Peyer's patch (tissue), 4 donors: Measurements from ENCODE around the gene S100A7.

Experiments
- CTCF ChIP-seq, 6 experiments: fragments of 450-650 bp in 4 of 6; fragments of 200-600 bp in 2 of 6; sonication (generic) in 1 of 6; IDR thresholded peaks; one replicate each; pipeline ENCODE4 v1.5.1; 2017 to 2019; ENCODE audit warnings: antibody characterized with exemption in 6 of 6, mild to moderate bottlenecking in 3 of 6, moderate library complexity in 1 of 6
- POLR2A ChIP-seq, 2 donors: fragments of 450-650 bp; IDR thresholded peaks; one replicate each; pipeline ENCODE4 v1.5.1; 2017; ENCODE audit warnings: antibody characterized with exemption in 2 of 2, mild to moderate bottlenecking in 2 of 2, moderate library complexity in 2 of 2

- TF ChIP-seq CTCF (IDR thresholded peaks at IDR 0.05) = no peak
- TF ChIP-seq POLR2A (IDR thresholded peaks at IDR 0.05) = no peak
Measured at GRCh38 chr1:153493343-153493960, 33.0 kb upstream of the S100A7 start.
